IPS-NIHi7 (cell line): Measurements from ENCODE around the gene GXYLT1.
"Not testable (repeated sequence)": the region's sequence is repeated elsewhere in the genome, so short reads cannot be mapped to it uniquely, and the experiment has no call there.

Experiments
- DNase-seq: peaks from one replicate; pipeline ENCODE4 v3.0.0; 2012; ENCODE audit warnings: mixed read lengths; ENCODE audit errors: extremely low spot score

Gene GXYLT1

DNA sequence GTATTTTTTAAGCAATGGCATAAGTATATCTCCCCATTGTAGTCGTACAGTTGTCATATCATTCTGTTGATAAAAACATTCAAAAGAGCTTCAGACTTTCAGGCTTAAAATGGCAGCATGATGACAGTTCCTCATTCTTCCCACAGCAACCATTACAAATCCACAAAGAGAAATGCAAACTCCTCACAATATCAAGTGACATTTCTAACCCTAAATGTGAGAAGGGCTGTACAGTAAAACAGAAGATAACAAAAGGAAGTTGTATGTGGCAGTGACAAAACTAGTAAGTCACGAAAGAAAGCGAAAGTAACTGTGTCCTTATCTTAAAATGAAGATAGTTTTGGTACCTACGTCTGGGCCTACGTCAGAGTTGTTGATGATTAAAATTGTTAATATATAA, 46.7 kb downstream of the GXYLT1 start:
- DNase-seq: no peak

DNA sequence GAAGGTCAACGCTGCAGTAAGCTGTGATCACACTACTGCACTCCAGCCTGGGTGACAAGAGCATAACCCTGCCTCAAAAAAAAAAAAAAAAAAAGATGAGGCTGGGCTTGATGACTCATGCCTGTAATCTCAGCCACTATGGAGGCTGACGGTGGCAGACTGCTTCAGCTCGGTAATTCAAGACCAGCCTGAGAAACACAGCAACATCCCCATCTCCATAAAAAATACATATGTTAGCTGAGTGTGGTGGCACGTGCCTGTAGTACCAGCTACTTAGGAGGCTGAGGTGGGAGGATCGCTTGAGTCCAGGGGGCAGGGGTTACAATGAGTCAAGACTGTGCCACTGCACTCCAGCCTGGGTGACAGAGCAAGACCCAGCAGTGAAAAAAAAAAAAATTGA, 50.4 kb downstream of the GXYLT1 start:
- DNase-seq: peak; percentile 15

DNA sequence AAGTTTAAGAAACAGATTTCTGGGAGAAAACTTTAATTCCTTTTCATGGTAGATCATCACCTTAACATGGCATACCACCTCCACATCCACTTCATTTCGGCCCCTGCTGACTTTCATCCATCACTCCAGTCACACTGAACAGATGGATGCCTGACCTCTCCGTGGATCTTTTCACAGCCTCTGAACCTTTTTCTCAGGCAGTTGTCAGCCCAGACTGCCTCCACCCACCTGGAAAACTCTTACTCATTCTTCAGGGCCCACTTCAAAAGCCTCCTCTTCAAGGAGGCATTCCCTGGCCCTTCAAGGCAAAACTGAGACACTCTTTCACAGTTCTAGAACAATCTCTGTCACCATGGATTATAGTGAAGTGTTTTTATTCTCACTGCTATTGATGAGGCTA, 52.9 kb downstream of the GXYLT1 start:
- no peak for DNase-seq

DNA sequence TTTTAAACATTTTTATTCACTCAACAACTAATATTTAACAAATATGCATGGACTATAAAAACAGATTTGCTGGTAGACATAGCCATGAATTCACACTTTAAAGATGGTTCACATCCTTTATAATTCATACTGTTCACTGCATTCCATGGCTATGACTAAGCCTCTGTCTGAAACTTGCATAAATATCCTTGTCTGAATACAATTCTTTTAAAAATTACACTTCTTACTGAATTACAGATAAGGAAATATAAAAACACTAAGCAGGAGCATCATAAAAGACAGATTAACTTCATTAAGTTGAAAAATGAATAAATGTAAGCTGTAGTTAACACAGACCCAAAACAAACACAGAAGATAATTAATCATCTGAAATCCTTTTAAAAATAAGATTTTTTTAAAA, 53.8 kb downstream of the GXYLT1 start:
- DNase-seq: no peak

DNA sequence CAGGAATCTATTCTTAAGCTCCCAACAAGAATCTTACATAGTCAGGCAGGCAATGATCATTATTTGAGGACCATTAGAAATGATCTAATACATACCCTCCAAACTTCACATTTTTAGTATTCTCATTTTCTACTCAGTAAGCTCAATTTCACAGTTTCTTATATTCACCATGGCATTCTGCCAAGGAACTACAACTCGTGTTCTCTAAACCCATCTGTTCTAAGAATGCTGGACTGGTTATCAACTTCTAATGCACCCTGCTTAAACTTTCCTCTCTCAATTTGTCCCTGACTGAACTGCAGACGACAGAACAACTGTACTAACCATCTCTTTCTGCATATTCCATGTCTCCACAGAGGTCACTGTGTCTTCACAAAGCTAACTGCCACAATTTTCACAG, 58.6 kb downstream of the GXYLT1 start:
- DNase-seq: no peak

DNA sequence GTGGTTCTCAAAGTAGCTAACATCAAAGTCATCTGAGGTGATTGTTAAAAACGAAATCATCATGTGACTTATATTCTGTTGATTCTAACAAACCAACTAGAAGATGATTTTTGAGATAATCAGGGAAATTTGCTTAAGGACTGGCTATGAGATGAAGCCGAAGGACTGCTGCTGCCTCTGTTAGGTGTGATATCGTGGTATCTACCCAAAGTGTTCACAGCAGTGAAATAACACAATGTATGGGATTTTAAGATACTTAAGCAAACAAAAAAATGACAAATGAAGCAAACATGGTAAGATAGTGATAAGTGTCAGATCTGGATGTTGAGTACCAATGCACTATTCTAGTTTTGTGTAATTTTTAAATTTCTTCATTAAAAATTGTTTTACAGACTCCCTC, 59.1 kb downstream of the GXYLT1 start:
- DNase-seq: no peak

DNA sequence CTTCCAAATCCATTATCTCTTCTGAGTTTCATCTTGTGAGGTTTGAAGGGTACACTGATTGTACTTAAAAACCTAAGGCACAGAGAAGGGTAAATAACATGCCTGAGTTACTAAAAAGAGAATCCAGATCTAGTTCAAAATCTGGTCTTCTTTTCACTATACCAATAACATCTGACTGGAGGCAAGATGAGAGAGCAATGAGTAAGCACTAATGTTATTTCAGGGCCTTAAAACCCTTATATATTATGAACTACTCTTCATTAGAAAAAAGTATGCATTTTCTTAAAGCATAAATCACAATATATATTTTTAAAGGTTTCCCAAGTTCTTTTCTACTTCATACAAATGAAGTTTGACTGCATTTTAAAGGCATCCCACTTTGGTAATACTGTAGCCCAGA, 60.2 kb downstream of the GXYLT1 start:
- DNase-seq: no peak

DNA sequence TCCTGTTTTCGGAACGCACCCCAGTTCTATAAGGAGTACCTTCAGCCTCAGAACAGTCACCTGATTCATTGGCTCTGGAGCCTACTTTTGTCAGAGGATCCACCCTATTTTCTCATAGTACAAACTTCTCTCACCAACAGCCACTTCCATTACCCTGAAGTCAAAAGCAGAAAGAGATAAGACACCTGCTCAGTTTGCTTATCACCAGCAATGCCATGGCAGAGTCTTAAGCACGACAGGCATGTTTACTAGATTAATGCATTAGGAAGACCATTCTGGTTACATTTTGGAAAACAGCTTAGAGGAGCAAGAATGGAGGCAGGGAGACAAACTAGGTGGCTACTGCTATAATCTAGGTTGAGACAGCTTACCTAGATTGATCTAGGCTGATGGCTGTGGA, 67.7 kb downstream of the GXYLT1 start:
- no peak for DNase-seq

DNA sequence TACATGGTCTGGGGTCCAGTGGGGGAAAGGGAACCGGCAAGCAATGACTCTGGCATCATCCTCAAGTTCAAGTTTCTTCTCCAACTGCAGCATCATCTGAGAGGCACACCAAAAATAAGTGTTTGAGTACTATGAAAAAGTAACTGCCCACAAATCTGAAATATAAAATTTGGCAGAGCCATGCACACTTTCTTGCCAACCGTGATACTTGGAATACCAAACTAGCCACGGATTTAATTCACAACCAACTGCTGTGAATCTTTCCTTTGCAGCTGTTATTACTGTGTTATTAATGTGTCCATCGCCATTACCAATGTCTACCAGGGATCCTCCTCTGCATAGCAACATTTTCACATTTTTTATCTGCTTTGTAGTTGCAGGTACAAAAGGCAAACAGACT, 74.6 kb downstream of the GXYLT1 start:
- DNase-seq: no peak

DNA sequence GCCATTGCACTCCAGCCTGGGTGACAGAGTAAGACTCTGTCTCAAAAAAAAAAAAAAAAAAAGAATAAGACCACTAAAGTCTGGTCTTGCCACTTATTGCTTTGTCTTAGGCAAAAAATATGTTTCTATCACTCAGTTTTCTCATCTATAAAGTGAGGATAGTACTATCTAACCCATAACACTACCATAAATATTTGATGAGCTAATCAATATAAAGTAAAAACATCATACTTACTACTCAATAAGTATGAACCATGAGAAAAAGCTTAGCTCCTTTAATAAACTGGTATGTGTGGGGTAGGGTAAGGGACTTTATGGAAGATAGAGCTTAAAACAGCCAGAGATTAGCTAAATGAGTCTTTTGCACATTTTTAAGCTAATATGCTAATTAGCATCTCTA, 85.5 kb downstream of the GXYLT1 start:
- no peak for DNase-seq

DNA sequence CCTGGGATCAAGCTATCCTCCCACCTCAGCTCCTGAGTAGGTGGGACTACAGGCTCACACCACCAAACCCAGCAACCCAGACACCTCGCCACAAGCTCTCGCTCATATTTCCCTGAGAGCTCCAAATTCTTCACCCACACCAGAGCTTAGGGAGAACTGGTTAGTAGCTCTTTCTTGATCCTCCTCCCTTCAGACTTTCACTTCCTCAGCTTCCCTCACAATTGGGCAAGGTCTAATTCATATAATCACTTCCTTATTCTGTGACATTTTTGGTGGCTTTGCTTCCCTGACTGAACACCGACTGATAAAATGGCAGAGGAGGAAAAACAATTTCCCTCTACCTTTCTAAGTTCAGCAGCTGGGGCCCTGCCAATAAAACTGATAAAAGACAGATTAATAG, 88.5 kb downstream of the GXYLT1 start:
- DNase-seq: no peak

DNA sequence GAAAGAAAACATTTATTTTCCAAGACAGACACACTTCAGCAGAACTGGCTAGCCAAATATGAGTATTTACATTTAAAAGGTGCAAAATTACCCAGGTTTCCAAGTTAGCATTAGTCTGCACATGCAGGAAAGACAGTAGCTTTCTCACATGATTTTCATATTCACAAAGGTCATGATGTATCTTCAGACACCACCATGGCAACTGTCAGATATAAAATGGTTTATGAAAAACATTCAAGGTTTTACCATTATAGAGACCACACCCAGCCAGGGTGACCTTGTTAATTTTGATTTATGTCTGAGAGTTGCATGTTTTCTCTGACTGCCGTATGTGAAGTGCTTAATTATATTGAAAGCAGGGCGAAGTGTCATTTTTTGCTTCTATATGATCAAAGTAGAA, 91.2 kb downstream of the GXYLT1 start:
- no peak for DNase-seq

DNA sequence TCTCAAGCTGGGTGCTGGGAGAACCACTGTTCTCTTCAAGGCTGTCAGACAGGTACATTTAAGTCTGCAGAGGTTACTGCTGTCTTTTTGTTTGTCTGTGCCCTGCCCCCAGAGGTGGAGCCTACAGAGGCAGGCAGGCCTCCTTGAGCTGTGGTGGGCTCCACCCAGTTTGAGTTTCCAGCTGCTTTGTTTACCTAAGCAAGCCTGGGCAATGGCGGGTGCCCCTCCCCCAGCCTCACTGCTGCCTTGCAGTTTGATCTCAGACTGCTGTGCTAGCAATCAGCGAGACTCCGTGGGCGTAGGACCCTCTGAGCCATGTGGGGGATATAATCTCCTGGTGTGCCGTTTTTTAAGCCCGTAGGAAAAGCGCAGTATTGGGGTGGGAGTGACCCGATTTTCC, 95.7 kb downstream of the GXYLT1 start:
- DNase-seq: not testable (repeated sequence)

DNA sequence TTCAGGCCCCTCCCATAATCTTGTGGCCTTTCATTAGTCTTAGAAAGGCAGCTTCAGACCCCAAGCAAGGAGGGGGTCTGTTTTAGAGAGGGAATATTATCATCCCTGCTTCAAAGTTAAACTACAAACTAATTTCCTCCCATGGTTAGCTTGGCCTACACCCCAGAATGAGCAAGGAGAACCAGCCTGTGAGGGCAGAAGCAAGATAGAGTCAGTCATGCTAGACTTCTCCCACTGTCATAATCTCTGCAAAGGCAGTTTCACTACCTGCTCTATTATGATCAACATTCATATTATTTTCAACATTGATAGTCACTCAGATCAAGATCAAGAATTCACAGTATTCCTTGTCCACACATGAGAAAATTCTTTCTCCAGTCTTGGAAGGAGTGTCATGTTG, 105.1 kb downstream of the GXYLT1 start:
- DNase-seq: no peak

DNA sequence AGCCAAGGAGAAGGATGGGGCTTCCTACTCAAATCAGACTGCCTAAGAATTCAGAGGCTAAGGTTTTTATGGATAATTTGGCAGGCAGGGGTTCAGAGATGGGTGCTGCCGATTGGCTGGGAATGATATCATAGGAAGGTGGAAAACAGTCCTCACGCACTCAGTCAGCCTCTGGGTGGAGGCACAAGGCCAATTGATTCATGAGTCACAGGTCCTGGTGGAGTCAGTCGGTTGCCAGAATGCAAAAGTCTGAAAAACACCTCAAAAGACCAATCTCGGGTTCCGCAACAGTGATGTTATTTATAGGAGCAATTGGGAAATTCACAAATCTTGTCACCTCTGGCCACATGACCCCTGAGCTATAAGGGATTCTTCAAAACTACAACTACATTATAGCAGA, 105.5 kb downstream of the GXYLT1 start:
- peak; percentile 30 for DNase-seq

DNA sequence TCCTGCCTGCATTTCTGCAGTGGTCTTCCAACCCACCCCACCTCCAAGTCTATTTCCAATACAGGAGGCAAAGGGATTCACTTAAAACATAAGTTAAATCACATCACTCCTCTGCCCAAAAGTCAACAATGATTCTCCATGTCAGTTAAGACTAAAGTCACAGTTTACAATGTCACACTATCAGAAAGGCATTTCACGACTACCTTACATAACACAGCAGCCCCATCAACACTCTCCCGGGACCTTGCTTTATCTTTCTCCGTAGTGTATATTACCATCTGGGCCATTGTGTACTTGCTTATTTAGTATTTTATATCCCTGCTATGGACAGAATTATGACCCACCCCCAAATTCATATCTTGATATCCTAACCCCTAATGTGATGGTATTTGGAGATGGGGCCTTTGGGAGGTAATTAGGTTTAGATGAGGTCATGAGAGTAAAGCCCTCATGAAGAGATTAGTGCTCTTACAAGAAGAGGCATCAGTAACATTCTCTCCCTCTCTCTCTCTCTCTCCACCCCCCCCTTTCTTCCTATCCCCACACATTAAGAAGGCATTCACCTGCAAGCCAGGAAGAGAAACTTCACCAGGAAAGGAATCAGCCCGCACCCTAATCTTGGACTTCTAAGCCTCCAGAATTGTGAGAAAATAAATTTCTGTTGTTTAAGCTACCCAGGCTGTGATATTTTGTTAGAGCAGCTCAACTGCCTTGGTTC, 112.7 kb downstream of the GXYLT1 start:
- DNase-seq: no peak
